IPS-NIHi7 (cell line): ENCODE results near the gene GUF1.

ENCODE experiments used
- DNase-seq: peaks from one replicate; pipeline ENCODE4 v3.0.0; 2012; ENCODE audit warnings: mixed read lengths; ENCODE audit errors: extremely low spot score

Gene GUF1

GRCh38 chr4:44678094-44679041 is at the start of gene GUF1:
Gene GUF1, plus strand, starts transcription at chr4:44678420. Its CDS starts 203 bp downstream, at chr4:44678623.
- DNase-seq, result peak; percentile 87

- peak; percentile 54 for DNase-seq
These were observed 48.8 kb upstream of the GUF1 start for GRCh38 chr4:44629280-44629866.

GRCh38 chr4:44632089-44632488 is 46.1 kb upstream of the GUF1 start:
- no peak for DNase-seq

GRCh38 chr4:44632733-44633132 is 45.5 kb upstream of the GUF1 start:
- DNase-seq, result no peak

GRCh38 chr4:44638091-44638490 is 40.1 kb upstream of the GUF1 start:
- no peak for DNase-seq

GRCh38 chr4:44646151-44646550 is 32.1 kb upstream of the GUF1 start:
- no peak for DNase-seq

GRCh38 chr4:44651425-44651824 is 26.8 kb upstream of the GUF1 start, which contains the start of gene YIPF7:
Gene YIPF7, minus strand, starts transcription at chr4:44651625. Its CDS starts 1,525 bp downstream, at chr4:44650100.
- no peak for DNase-seq

- no peak for DNase-seq
These were observed 26.2 kb upstream of the GUF1 start for GRCh38 chr4:44652002-44652401.

- DNase-seq, result no peak
These were observed 17.8 kb upstream of the GUF1 start for GRCh38 chr4:44660396-44660795.

GRCh38 chr4:44661940-44662622 is 16.1 kb upstream of the GUF1 start:
- no peak for DNase-seq

- no peak for DNase-seq
These were observed 15.6 kb upstream of the GUF1 start for GRCh38 chr4:44662623-44663005.

- peak; percentile 5 for DNase-seq
These were observed 14.5 kb upstream of the GUF1 start for GRCh38 chr4:44663539-44664263.

- DNase-seq, result no peak
These were observed 9.7 kb upstream of the GUF1 start for GRCh38 chr4:44668526-44668925.

- no peak for DNase-seq
These were observed 7.6 kb upstream of the GUF1 start for GRCh38 chr4:44670506-44671199.

GRCh38 chr4:44671636-44672035 is 6.6 kb upstream of the GUF1 start:
- DNase-seq, result no peak

- no peak for DNase-seq
These were observed 3.7 kb upstream of the GUF1 start for GRCh38 chr4:44674471-44674870.

- no peak for DNase-seq
These were observed 2.9 kb upstream of the GUF1 start for GRCh38 chr4:44675366-44675765.

GRCh38 chr4:44679060-44679459 is 840 bp downstream of the GUF1 start:
- DNase-seq, result no peak

- no peak for DNase-seq
These were observed 6.4 kb downstream of the GUF1 start for GRCh38 chr4:44684648-44685047.

- DNase-seq, result no peak
These were observed 22.2 kb downstream of the GUF1 start for GRCh38 chr4:44700427-44700826.

- DNase-seq, result no peak
These were observed 22.8 kb downstream of the GUF1 start for GRCh38 chr4:44701037-44701436.
